HG02642 (cell line): ENCODE results near the gene NTMT2.
A peak's percentile ranks its signal among the peaks of the same experiment; 100 is the strongest.
"Not testable (repeated sequence)": the region's sequence is repeated elsewhere in the genome, so short reads cannot be mapped to it uniquely, and the experiment has no call there.

Experiments
- ATAC-seq: cut with Tn5 transposase; IDR thresholded peaks from one replicate; pipeline ENCODE4 v1.9.1; 2021; ENCODE audit warnings: mild to moderate bottlenecking; ENCODE audit not compliant: unreplicated experiment, poor library complexity

Gene NTMT2

DNA sequence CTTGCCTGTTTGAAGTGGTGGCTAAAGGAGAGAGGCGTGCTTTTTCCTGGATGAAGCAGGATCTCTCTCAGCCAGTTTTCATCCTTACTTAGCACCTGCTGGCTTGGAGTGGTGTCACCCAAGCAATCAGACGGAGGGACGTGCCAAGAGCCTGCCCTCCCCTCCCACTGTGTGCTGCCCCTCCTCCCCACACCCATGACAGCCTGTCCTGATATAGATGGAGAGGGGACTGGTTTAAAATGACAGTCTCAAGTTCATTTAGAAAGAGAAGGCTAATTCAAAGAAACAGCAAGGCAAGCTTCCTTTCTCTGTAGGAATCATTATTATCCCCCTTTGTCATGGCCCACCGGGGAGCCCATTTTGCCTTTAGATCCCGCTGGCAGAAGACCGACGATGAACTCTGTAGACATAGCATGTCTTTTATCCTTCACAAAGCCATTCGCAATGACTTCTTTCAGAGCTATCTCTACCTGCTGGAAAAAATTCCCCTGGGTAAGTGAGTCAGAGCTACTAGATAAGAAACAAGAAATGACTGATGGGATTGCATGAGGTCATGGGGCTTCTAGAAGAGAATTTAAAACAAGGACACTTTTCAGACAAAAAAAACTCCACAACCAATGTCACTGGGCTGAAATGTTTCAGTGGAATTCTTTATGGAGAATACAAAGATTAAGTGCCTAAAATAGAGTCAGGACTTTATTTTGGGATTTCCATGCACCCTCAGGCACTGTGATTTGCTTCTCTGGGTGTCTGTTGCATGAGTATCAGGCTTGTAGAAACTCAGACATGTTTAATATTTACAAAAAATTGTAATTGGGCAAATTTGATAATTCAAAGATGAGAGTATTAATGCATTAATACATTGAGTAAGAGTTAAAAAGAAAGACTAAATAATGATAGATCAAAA lies at the start of gene NTMT2:
Gene NTMT2 (plus strand): TSS at position 190 of the 907 bp plus-strand sequence. CDS start 149 bp downstream, at position 339.
- no peak for ATAC-seq

DNA sequence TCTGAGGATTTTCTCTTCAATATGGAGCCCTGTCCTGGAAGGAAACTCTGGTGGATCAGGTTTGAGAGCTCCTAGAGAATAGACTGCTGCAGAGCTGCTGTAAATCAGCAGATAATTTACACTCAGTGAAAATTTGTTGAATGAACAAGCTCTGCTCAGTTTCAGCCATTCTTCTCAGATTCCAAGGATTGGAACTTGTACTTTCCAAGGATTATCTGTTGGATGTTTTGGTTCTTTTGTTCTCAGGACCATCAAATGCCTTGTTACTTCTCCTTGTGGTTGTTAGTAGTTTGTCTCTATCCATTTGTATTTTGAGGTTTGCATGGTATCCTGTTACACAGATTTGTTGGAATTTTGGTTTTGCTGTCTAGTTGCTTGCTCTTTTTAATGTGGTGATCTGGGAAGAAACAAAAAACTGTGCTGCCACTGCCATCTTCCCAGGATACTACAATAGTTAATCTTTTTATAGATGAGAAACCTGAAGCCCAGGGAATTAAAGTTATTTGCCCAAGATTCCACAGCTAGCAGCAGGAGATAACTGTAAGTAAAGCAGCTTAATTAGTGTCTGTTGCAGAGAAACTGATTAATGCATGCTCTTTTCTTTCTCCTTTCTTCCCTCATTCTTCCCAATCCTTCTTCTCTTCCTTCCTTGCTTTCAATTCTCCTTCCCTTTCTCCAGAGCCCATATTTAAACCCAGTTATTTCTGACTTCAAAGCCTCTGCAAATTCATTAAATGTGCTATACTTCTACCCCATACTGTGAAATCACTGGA lies 49.6 kb upstream of the NTMT2 start:
- ATAC-seq, result no peak

DNA sequence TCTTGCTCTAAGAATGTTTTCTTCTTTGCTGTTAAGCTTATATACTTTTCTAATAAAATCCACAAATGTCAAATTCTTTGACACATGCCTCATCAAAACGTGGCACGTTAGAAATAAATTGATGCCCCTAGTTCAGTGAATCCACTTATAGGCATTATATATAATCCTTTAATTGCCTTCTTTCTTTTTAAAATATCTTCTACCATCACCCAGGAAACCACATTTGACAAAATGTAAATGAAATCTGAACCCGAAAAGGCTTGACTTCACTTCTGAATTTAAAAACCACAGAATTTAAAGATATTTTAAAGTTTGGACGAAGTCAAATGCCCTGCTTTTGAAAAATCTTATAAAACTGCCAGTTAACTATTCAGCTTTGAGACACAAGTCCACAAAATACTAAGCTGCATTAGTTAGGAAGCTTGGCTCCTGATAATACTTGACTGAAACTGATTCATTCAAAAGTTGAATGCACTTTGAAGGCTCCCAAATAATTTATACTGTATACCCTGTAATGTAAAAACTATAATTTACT lies 48.9 kb upstream of the NTMT2 start:
- no peak for ATAC-seq

DNA sequence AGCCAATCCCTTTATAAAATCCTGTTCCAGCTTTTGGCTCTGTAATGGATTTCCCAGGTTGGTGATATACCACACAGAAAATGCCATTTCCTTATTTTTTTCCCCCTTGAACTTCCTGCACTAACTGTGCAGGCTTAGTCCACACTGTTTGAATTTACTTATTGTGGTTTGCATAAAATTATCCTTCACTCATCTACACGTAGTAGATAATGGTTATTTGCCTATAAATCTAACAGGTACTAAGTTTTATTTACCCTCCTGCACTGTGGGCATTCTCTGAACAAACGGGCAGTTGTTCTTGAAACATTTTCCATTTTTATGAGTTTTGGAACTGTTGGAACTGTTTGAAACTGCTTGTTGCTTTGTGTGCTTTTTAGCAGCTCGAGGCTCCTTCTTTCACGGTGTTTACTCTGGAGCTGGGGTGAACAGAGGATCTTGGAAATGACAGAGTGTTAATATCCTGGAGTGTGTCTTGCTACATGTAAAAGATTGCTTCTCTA lies 48.3 kb upstream of the NTMT2 start:
- no peak for ATAC-seq

DNA sequence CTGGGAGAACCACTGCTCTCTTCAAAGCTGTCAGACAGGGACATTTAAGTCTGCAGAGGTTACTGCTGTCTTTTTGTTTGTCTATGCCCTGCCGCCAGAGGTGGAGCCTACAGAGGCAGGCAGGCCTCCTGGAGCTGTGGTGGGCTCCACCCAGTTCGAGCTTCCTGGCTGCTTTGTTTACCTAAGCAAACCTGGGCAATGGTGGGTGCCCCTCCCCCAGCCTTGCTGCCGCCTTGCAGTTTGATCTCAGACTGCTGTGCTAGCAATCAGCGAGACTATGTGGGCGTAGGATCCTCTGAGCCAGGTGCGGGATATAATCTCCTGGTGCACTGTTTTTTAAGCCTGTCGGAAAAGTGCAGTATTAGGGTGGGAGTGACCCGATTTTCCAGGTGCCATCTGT lies 32.6 kb upstream of the NTMT2 start:
- ATAC-seq, result not testable (repeated sequence)

DNA sequence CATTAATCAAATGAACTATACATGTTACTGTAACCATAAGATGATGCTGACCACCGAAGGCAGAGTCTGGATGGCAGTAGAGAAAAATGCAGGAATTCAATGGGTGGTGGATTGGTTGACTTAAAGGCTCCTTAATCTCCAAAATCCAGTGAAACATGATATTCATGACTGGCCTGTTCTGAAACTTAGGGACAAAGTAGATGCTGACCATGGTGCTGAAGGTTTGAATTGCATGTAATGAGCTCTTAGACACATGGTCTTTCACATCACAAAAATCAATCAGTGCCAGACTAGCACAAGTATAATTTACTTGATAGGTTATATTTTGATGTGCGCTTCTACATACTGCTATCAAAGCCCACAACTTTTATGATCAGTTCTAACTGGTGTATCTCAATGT lies 30.9 kb upstream of the NTMT2 start:
- no peak for ATAC-seq

DNA sequence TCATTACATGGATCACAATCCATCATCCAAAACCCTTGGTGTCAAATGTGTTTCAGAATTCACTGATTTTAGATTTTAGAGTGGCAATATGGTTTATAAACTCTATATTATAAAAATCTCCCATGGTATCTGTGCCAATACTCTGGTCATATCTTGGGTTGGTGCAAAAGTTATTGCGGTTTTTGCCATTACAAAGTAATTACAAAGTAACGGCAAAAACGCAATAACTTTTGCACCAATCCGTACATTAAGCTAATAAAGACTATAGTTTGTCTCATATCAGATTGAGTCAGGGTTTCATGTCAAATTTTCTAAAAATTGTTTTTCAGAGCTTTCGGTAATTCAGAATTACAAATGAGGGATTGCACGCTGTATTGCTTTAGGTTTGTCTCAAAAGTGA lies 23.4 kb upstream of the NTMT2 start:
- no peak for ATAC-seq

DNA sequence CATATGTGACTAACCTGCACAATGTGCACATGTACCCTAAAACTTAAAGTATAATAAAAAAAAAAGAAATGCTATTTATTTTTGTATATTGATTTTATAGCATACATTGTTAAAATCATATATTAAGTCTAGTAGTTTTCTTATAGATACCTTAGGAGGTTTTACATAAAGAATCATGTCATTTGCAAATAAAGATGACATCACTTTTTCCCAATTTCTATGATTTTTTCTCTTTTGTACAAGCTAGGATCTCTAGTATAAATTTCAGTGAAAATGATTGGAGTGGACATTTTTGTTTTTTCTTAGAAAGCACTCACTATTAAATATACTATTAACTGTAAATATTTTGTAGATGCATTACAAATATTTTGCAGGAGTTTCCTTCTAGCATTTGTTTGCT lies 20.5 kb upstream of the NTMT2 start:
- no peak for ATAC-seq

DNA sequence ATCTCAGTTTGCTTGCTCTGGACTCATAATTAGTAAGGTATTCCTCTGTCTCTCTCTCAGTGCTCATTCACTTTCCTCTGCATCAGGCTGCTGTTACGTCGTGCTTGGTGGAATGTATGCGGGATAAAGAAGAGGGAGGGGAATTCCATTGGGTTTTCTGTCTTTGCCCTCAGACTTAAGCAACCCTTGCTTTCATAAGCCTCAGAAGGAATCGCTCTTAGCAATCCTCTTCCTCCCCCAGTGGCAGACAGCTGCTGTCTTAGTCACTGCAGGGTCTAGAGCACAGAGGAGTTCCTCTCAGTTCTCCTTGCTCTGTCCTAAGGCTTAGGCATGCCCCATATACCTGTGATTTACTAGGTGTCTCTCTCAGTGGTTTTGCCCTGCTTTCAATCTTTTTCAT lies 19.1 kb upstream of the NTMT2 start:
- ATAC-seq, result peak; percentile 99

DNA sequence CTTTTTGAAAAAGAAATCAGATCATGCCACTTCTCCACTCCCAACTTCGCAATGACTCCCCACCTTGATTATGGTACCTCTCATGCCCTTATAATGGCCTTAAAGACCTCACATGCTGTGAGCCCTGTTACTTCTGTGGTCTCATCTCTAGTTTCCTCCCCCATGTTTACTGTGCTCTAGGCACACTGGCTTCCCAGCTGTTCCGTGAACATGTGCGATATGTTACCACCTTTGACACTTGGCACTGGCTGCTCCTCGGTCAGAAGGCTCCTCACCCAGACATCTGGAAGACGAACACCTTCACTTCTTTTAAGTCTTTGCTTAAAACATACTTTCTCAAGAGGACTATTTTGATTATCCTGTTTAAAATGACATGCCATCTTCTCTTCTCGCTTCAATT lies 14.3 kb upstream of the NTMT2 start:
- ATAC-seq, result no peak

DNA sequence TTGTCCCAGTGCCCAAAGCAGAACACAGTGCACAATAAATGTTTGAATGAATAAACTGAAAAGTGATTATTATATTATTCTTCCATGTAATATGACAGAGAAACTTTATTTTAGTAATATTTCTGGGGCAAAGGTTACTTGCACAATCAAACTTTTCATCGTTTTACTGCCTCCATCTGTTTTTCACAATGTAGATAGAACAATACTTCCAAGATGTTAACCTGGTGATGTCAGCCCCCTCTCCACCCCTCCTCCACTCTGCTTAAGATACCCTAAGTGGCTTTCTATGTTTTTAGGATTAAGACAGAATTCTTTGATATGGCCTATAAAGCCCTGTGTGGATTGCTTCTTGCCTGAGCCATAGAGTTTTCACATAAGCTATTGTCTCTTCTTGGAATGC lies 13.8 kb upstream of the NTMT2 start:
- no peak for ATAC-seq

DNA sequence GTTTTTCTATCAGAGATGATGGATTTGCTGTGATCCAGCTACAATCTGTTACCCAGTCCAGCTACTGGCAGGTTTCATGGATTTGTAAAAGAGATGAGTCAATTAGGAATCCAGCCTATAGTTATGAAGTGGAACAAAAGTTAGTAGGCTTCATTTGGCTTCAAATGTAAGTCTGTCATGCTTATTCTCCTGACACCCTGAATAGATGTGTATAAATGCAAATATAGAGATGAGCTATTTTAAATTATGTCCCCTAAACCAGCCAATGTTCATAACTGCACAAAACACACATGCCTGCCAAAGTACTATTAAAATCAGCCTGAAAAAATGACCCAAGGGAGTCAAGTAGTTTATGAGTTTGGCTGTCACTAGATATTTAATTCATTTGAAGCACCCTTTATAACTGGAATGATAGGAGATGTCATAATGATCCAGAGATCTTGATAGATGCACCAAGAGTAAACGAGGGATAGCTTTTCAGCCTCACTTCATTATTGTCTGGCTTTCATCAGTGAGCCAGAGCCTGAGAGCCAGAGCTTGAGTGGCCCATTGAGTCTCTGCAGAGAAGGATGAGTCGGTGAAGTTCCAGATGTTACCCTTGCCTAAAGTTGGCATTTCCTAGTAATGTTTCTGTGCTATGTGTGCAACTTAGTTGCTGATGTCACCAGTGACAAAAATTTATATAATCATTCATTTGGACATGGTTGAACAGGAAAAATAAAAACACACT lies 11.8 kb upstream of the NTMT2 start:
- no peak for ATAC-seq

DNA sequence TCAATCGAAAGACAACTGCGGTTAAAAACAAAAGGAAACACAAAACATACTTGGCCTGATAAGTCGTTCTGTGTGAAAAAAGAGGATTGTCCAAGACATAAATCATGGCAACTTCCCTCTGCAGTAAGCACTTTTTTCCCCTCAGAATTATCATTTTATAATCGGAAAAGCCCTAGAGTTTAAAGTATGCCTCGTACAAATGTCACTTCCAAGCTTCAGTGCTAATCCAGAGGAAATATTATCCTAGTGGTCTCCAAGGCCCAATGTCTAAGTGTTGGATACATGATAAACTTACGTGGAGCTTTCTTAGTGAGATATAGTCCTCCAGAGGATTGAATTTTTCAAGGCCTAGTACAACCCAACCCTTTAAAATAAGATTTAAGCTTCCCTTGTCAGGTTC lies 11.2 kb upstream of the NTMT2 start:
- no peak for ATAC-seq

DNA sequence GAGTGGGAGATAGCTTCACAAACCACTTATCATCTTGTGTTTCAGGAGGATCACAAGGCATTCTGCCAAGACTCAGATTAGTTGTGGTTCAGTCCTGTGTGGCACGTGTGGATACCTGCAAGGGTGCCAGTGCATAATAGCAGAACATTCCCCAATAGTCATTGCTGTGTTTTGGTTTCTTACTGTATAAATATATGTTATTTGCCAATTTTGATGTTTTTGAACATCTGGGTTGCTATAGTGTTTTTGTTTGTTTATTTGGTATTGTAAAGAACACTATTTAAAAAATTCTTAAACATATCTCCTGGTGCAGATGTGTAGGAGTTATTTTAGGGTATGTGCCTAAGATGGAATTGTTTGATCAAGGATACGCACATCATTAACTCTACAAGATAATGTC lies 5.4 kb upstream of the NTMT2 start:
- ATAC-seq, result no peak

DNA sequence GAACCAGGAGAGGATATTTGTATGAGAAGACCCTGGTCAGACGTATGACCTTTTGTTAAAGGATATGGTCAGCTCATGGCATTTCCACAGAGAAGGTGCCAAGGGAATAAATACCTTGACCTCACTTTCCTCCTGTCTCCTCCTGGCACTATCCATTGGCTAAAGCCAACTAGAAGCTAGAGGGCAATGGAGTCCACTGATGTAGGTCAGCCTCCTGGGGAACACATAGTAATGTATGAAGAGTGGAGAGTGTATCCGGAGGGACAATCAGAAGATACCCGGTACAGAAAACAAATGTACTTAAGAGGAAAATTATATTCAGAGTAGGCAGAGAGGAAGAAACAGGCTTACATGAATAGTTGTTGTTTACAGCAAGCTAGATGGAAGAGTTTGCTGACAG lies 698 bp upstream of the NTMT2 start:
- no peak for ATAC-seq

DNA sequence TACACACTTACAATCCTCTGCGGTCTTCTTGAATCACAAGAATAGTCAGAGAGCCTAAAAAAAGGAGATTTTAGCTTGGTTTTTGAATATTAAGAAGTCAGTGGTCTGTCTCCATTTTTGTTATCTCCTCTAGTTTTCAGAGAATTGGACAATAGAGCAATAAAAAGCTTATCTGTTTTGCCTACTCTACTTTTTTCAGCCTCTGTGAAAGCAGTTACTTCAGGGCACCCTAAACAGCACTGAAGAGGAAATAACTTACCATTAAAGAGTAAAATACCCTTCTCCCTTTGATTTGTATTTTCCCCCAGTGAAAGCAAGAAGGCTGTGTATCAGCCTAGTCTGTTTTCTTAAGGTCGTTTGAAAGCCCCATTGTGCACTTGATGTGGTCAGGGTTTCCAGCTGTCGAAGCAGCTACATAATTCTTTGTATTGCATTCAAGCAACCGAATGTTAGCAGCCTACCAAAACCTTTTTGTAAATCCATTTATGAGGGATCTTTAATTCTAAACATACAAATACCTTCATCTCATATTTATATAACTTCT lies 1.0 kb downstream of the NTMT2 start:
- no peak for ATAC-seq

DNA sequence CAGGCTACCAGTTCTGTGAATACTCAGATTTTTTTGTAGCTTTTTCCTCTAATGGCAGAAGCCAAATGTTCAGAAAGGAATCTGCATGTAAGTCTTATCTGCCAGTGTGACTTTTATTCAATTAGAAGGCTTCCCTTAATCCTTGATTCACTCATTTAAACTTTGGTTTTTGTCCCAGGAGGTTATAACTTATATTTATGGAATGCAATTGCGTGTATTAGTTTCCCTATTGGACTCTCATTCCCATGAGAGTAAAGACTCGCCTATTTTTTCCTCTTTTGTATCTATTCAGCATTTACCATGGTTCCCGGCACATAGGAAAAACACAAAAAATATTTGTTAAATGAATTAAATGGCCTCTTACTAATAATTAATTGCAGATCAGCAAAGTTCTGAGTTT lies 3.5 kb downstream of the NTMT2 start:
- ATAC-seq, result no peak

DNA sequence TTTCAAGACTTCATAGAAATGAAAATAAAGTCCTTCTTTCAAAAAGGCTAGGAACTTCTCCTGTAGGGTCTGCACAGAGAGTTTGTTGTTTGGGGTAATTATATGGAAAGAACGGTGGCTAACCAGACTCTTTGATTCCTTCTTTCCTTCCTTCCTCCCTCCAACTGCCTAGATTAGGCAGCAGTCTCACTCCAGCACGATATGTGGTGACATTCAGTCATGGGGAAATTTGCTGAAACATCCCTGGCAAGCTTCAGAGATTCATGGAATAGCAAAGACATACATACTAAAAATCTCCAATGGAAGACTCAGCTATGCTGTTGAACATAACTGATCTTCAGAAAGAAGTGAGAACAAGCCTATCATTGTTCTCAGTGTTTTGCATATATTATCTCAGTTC lies 4.3 kb downstream of the NTMT2 start:
- no peak for ATAC-seq

DNA sequence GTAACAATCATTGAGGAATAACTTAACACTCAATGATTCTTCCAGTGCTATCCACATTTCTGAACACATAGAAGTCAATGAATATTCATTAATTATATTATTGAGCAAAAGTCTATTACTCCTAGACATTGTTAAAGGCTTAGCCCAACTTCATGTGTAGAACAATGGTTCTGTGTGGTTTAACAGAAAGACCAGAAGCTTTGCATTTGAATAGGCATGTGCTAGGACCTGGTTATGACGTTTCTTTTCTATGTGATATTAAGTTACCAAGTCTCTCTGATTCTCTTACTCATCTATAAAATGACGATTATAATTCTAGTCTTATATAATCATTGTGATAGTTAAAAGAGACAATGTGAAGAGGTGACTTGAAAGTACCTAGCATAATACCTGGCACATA lies 5.2 kb downstream of the NTMT2 start:
- ATAC-seq, result no peak

DNA sequence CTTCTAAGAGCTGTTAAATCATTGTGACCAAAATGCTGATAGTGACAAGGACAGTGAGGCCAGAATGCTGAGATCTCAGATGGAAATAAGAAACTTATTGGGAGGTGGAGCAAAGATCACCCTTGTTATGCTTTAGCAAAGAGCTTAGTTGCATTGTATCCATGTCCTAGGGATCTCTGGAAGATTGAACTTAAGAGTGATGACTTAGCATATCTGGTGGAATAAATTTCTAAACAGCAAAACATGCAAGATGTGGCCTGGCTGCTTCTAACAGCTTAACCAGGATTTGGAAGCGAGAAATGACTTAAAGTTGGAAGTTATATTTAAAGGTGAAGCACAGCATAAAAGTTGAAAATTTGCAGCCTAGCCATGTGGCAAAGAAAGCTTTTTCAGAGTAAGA lies 7.7 kb downstream of the NTMT2 start:
- ATAC-seq, result no peak
